HCT116 (cell line): ENCODE measurements around the gene ROCK2.

ENCODE experiments used
- CEBPB ChIP-seq: IDR thresholded peaks from 2 replicates; pipeline ENCODE4 v1.6.1; 2012; ENCODE audit warnings: low read depth
- CTCF ChIP-seq, 3 experiments: fragments of 200-600 bp in 1 of 3; sonication (generic) in 1 of 3; IDR thresholded peaks in 2 of 3; conservative IDR thresholded peaks in 1 of 3; 2 replicates each; pipeline ENCODE4 v1.5.1; 2012 to 2017; ENCODE audit warnings: low read depth in 2 of 3, low read length in 2 of 3, antibody characterized with exemption in 1 of 3, borderline replicate concordance in 1 of 3, control low read depth in 1 of 3, mild to moderate bottlenecking in 1 of 3, mixed read lengths in 1 of 3, mixed run types in 1 of 3, moderate library complexity in 1 of 3; ENCODE audit not compliant: insufficient read depth in 1 of 3
- EZH2 ChIP-seq: fragments of 200-600 bp; sonication (generic); IDR thresholded peaks from 2 replicates; pipeline ENCODE4 v1.6.1; 2017; ENCODE audit warnings: antibody characterized with exemption, mixed run types
- MAX ChIP-seq: IDR thresholded peaks from 2 replicates; pipeline ENCODE4 v1.6.1; 2012
- POLR2A ChIP-seq: IDR thresholded peaks from 2 replicates; pipeline ENCODE4 v1.7.0; 2011; ENCODE audit warnings: borderline replicate concordance; ENCODE audit not compliant: insufficient read depth, insufficient read length; ENCODE audit errors: extremely low read depth
- POLR2AphosphoS5 ChIP-seq: IDR thresholded peaks from 2 replicates; pipeline ENCODE4 v1.6.1; 2011; ENCODE audit warnings: mild to moderate bottlenecking, low read depth, low read length, moderate library complexity
- RAD21 ChIP-seq: IDR thresholded peaks from 2 replicates; pipeline ENCODE4 v1.6.1; 2012; ENCODE audit warnings: low read depth, mild to moderate bottlenecking
- SRF ChIP-seq: IDR thresholded peaks from 2 replicates; pipeline ENCODE4 v1.6.1; 2012; ENCODE audit warnings: low read depth
- YY1 ChIP-seq: IDR thresholded peaks from 2 replicates; pipeline ENCODE4 v1.6.1; 2011; ENCODE audit warnings: low read length, low read depth, moderate library complexity, mild to moderate bottlenecking; ENCODE audit not compliant: insufficient replicate concordance; ENCODE audit errors: extremely low read depth
- ZFX ChIP-seq: fragments of 450-650 bp; IDR thresholded peaks from 2 replicates; pipeline ENCODE4 v1.6.1; 2017
- TF ChIP-seq, protein P1 (sequence below): IDR thresholded peaks from 2 replicates; pipeline ENCODE4 v1.6.1; 2012; ENCODE audit warnings: low read depth

GRCh38 chr2:11325961-11326676 is 18.3 kb downstream of the ROCK2 start:
- TF ChIP-seq CTCF (IDR thresholded peaks at IDR 0.05 in 2 of 3, conservative IDR thresholded peaks at IDR 0.05 in 1 of 3; ENCODE audit: borderline replicate concordance in 1 of 3, insufficient read depth in 1 of 3, low read depth in 2 of 3, low read length in 2 of 3) (no peak), POLR2A (no peak), POLR2AphosphoS5 (no peak), RAD21 (no peak), SRF (no peak), MAX (no peak), YY1 (no peak), EZH2 (no peak), CEBPB (no peak), ZFX (no peak)
- TF ChIP-seq, protein P1, sequence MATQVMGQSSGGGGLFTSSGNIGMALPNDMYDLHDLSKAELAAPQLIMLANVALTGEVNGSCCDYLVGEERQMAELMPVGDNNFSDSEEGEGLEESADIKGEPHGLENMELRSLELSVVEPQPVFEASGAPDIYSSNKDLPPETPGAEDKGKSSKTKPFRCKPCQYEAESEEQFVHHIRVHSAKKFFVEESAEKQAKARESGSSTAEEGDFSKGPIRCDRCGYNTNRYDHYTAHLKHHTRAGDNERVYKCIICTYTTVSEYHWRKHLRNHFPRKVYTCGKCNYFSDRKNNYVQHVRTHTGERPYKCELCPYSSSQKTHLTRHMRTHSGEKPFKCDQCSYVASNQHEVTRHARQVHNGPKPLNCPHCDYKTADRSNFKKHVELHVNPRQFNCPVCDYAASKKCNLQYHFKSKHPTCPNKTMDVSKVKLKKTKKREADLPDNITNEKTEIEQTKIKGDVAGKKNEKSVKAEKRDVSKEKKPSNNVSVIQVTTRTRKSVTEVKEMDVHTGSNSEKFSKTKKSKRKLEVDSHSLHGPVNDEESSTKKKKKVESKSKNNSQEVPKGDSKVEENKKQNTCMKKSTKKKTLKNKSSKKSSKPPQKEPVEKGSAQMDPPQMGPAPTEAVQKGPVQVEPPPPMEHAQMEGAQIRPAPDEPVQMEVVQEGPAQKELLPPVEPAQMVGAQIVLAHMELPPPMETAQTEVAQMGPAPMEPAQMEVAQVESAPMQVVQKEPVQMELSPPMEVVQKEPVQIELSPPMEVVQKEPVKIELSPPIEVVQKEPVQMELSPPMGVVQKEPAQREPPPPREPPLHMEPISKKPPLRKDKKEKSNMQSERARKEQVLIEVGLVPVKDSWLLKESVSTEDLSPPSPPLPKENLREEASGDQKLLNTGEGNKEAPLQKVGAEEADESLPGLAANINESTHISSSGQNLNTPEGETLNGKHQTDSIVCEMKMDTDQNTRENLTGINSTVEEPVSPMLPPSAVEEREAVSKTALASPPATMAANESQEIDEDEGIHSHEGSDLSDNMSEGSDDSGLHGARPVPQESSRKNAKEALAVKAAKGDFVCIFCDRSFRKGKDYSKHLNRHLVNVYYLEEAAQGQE, result no peak
